Osteoblast (primary cell): ENCODE results near the gene BCAS3. TPM values are rescaled to one million over a fixed set of nuclear protein-coding genes. Genes with fewer than 3 reads are reported as not detected.

Source experiments
- DNase-seq: peaks from one replicate; pipeline ENCODE4 v3.0.0; 2011; ENCODE audit warnings: low spot score, mixed read lengths; ENCODE audit not compliant: insufficient read length; ENCODE audit errors: missing footprints
- H2AFZ ChIP-seq: 2 replicates; pipeline ENCODE4 v1.6.0; 2011; ENCODE audit warnings: mild to moderate bottlenecking, low read length
- H3K27ac ChIP-seq: 2 replicates; pipeline ENCODE4 v1.5.1; 2011; ENCODE audit warnings: mild to moderate bottlenecking, low read depth, low read length, moderate library complexity
- H3K27me3 ChIP-seq: 2 replicates; pipeline ENCODE4 v1.6.0; 2012; ENCODE audit warnings: mild to moderate bottlenecking, control low read depth, inconsistent platforms, low read length, moderate library complexity; ENCODE audit not compliant: insufficient read depth
- H3K36me3 ChIP-seq: 2 replicates; pipeline ENCODE4 v1.5.1; 2011; ENCODE audit warnings: mild to moderate bottlenecking, low read length, control low read depth, moderate library complexity; ENCODE audit not compliant: insufficient read depth
- H3K4me1 ChIP-seq: 2 replicates; pipeline ENCODE4 v1.5.1; 2011; ENCODE audit warnings: mild to moderate bottlenecking, low read length, control low read depth, moderate library complexity; ENCODE audit not compliant: insufficient read depth
- H3K4me2 ChIP-seq: 2 replicates; pipeline ENCODE4 v1.6.0; 2011; ENCODE audit warnings: mild to moderate bottlenecking, low read length; ENCODE audit not compliant: insufficient read depth
- H3K4me3 ChIP-seq: fragments of 200-600 bp; sonication (generic); 3 replicates; pipeline ENCODE4 v1.5.1; 2012; ENCODE audit warnings: mild to moderate bottlenecking, low read length, inconsistent platforms; ENCODE audit not compliant: insufficient read depth
- H3K79me2 ChIP-seq: 2 replicates; pipeline ENCODE4 v1.6.0; 2012; ENCODE audit warnings: mild to moderate bottlenecking, low read length, control low read depth, inconsistent platforms; ENCODE audit not compliant: insufficient read depth
- H3K9me3 ChIP-seq: 2 replicates; pipeline ENCODE4 v1.5.1; 2011; ENCODE audit warnings: low read depth, low read length, control low read depth
- H4K20me1 ChIP-seq: 2 replicates; pipeline ENCODE4 v1.6.0; 2012; ENCODE audit warnings: mild to moderate bottlenecking, low read length, control low read depth; ENCODE audit not compliant: insufficient read depth
- total RNA-seq: library from RNA; depleted of rRNA; stranded (reverse); fragments of >200 nt; gene quantifications from 2 replicates; pipeline ENCODE4 v1.2.3, GENCODE V29; 2012
- TF ChIP-seq, protein P1 (sequence below): IDR thresholded peaks from 2 replicates; pipeline ENCODE4 v1.5.1; 2011; ENCODE audit warnings: mild to moderate bottlenecking, low read depth, low read length, moderate library complexity; ENCODE audit errors: extremely low read depth

BCAS3 gene
- total RNA-seq, 1 donor = 31.5 TPM

DNA sequence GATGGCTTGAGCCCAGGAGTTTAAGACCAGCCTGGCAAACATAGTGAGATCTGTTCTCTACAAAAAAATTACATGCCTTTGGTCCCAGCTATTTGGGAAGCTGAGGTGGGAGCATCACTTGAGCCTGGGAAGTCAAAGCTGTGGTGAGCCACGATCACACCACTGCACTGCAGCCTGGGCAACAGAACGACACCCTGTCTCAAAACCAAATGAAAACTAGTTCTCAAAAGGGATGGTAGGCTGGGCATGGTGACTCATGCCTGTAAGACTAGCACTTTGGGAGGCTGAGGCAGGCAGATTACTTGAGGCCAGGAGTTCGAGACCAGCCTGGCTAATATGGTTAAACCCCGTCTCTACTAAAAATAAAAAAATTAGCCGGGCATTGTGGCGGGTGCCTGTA, 46.5 kb upstream of the BCAS3 start:
- TF ChIP-seq, protein P1, sequence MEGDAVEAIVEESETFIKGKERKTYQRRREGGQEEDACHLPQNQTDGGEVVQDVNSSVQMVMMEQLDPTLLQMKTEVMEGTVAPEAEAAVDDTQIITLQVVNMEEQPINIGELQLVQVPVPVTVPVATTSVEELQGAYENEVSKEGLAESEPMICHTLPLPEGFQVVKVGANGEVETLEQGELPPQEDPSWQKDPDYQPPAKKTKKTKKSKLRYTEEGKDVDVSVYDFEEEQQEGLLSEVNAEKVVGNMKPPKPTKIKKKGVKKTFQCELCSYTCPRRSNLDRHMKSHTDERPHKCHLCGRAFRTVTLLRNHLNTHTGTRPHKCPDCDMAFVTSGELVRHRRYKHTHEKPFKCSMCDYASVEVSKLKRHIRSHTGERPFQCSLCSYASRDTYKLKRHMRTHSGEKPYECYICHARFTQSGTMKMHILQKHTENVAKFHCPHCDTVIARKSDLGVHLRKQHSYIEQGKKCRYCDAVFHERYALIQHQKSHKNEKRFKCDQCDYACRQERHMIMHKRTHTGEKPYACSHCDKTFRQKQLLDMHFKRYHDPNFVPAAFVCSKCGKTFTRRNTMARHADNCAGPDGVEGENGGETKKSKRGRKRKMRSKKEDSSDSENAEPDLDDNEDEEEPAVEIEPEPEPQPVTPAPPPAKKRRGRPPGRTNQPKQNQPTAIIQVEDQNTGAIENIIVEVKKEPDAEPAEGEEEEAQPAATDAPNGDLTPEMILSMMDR = no peak
- no peak overlapping the region for H3K4me3 ChIP-seq
- H3K27me3 ChIP-seq = no peaks in the 10 kb centered on the region
- DNase-seq = no peak
- no peak overlapping the region for H3K4me2 ChIP-seq
- peak overlapping the region; percentile 31 for H3K27ac ChIP-seq
- H2AFZ ChIP-seq = no peak overlapping the region
- H3K79me2 ChIP-seq = peaks cover 15% of the 10 kb centered on the region
- peaks cover 2% of the 10 kb centered on the region for H4K20me1 ChIP-seq
- H3K4me1 ChIP-seq = no peaks in the 10 kb centered on the region
- peaks cover 14% of the 10 kb centered on the region for H3K36me3 ChIP-seq
- no peaks in the 10 kb centered on the region for H3K9me3 ChIP-seq

GRCh38 chr17:60637683-60638082, 40.0 kb upstream of the BCAS3 start:
- peaks cover 21% of the 10 kb centered on the region for H3K79me2 ChIP-seq
- no peak overlapping the region for H3K4me3 ChIP-seq
- H4K20me1 ChIP-seq = peaks cover 17% of the 10 kb centered on the region
- TF ChIP-seq, protein P1 = no peak
- H3K4me2 ChIP-seq = no peak overlapping the region
- no peak overlapping the region for H3K27ac ChIP-seq
- no peaks in the 10 kb centered on the region for H3K27me3 ChIP-seq
- H3K9me3 ChIP-seq = no peaks in the 10 kb centered on the region
- no peak overlapping the region for H2AFZ ChIP-seq
- no peak for DNase-seq
- H3K4me1 ChIP-seq = peaks cover 5% of the 10 kb centered on the region
- H3K36me3 ChIP-seq = peaks cover 14% of the 10 kb centered on the region

GRCh38 chr17:60639019-60639330, 38.7 kb upstream of the BCAS3 start:
- no peak overlapping the region for H3K4me2 ChIP-seq
- peaks cover 14% of the 10 kb centered on the region for H3K36me3 ChIP-seq
- peaks cover 17% of the 10 kb centered on the region for H4K20me1 ChIP-seq
- peaks cover 5% of the 10 kb centered on the region for H3K4me1 ChIP-seq
- no peak overlapping the region for H3K27ac ChIP-seq
- H2AFZ ChIP-seq = no peak overlapping the region
- TF ChIP-seq, protein P1 = no peak
- H3K4me3 ChIP-seq = no peak overlapping the region
- DNase-seq = no peak
- no peaks in the 10 kb centered on the region for H3K9me3 ChIP-seq
- peaks cover 30% of the 10 kb centered on the region for H3K79me2 ChIP-seq
- H3K27me3 ChIP-seq = no peaks in the 10 kb centered on the region

- H4K20me1 ChIP-seq = peaks cover 17% of the 10 kb centered on the region
- H3K27me3 ChIP-seq = no peaks in the 10 kb centered on the region
- no peak overlapping the region for H3K27ac ChIP-seq
- peaks cover 40% of the 10 kb centered on the region for H3K79me2 ChIP-seq
- peaks cover 5% of the 10 kb centered on the region for H3K4me1 ChIP-seq
- no peak overlapping the region for H3K4me2 ChIP-seq
- no peak overlapping the region for H3K4me3 ChIP-seq
- H3K9me3 ChIP-seq = no peaks in the 10 kb centered on the region
- TF ChIP-seq, protein P1 = peak; percentile 53
- peaks cover 7% of the 10 kb centered on the region for H3K36me3 ChIP-seq
- no peak for DNase-seq
- no peak overlapping the region for H2AFZ ChIP-seq
Observed at GRCh38 chr17:60640503-60640902, 37.1 kb upstream of the BCAS3 start.
